H9 (cell line): ENCODE data around the gene MAML3. TPM values are rescaled to one million over a fixed set of nuclear protein-coding genes. Genes with fewer than 3 reads are reported as not detected.

Source experiments
- DNase-seq: peaks from one replicate; pipeline ENCODE4 v3.0.0-alpha.2; 2017
- H2AFZ ChIP-seq: one replicate; pipeline ENCODE4 v1.6.1; 2013; ENCODE audit warnings: mild to moderate bottlenecking, low read length, control low read depth, moderate library complexity
- H2AK5ac ChIP-seq: 2 replicates; pipeline ENCODE4 v1.6.1; 2013; ENCODE audit warnings: low read length, control low read depth, mixed read lengths; ENCODE audit not compliant: insufficient read length
- H2BK120ac ChIP-seq: one replicate; pipeline ENCODE4 v1.6.1; 2013; ENCODE audit warnings: low read depth, mild to moderate bottlenecking, low read length, control low read depth, inconsistent platforms; ENCODE audit not compliant: poor library complexity, severe bottlenecking
- H2BK12ac ChIP-seq: 2 replicates; pipeline ENCODE4 v1.6.1; 2013; ENCODE audit warnings: low read length, control low read depth, mixed read lengths, low read depth; ENCODE audit not compliant: insufficient read length
- H2BK15ac ChIP-seq: 2 replicates; pipeline ENCODE4 v1.6.1; 2013; ENCODE audit warnings: low read depth, low read length, control low read depth
- H2BK20ac ChIP-seq: one replicate; pipeline ENCODE4 v1.6.1; 2013; ENCODE audit warnings: low read depth, mild to moderate bottlenecking, low read length, control low read depth, inconsistent platforms; ENCODE audit not compliant: poor library complexity, severe bottlenecking
- H2BK5ac ChIP-seq: 2 replicates; pipeline ENCODE4 v1.6.1; 2013; ENCODE audit warnings: low read length, control low read depth, mixed read lengths; ENCODE audit not compliant: insufficient read length
- H3K14ac ChIP-seq: 2 replicates; pipeline ENCODE4 v1.6.1; 2013; ENCODE audit warnings: low read length, control low read depth; ENCODE audit not compliant: insufficient read depth
- H3K18ac ChIP-seq: 2 replicates; pipeline ENCODE4 v1.6.1; 2013; ENCODE audit warnings: low read depth, mild to moderate bottlenecking, mixed read lengths, low read length, control low read depth; ENCODE audit not compliant: insufficient read length
- H3K23ac ChIP-seq: 2 replicates; pipeline ENCODE4 v1.6.1; 2013; ENCODE audit warnings: low read length, control low read depth, mixed read lengths, low read depth; ENCODE audit not compliant: insufficient read length
- H3K23me2 ChIP-seq: 2 replicates; pipeline ENCODE4 v1.6.1; 2013; ENCODE audit warnings: low read depth, mild to moderate bottlenecking, mixed read lengths, low read length, control low read depth; ENCODE audit not compliant: insufficient read length, poor library complexity, severe bottlenecking
- H3K27ac ChIP-seq: 2 replicates; pipeline ENCODE4 v1.5.1; 2013; ENCODE audit warnings: low read length, control low read depth, mixed read lengths, low read depth; ENCODE audit not compliant: insufficient read length
- H3K27me3 ChIP-seq: 2 replicates; pipeline ENCODE4 v1.6.1; 2013; ENCODE audit warnings: low read length, control low read depth, inconsistent platforms; ENCODE audit not compliant: insufficient read depth
- H3K4ac ChIP-seq: 2 replicates; pipeline ENCODE4 v1.6.1; 2013; ENCODE audit warnings: low read depth, mild to moderate bottlenecking, control low read depth, inconsistent platforms, low read length, moderate library complexity
- H3K4me1 ChIP-seq: 2 replicates; pipeline ENCODE4 v1.6.1; 2013; ENCODE audit warnings: low read length, control low read depth, inconsistent platforms; ENCODE audit not compliant: insufficient read depth
- H3K4me2 ChIP-seq: 2 replicates; pipeline ENCODE4 v1.6.1; 2013; ENCODE audit warnings: low read length, control low read depth, mixed read lengths; ENCODE audit not compliant: insufficient read length, insufficient read depth
- H3K56ac ChIP-seq: 2 replicates; pipeline ENCODE4 v1.6.1; 2013; ENCODE audit warnings: low read depth, mild to moderate bottlenecking, mixed read lengths, low read length, control low read depth; ENCODE audit not compliant: insufficient read length
- H3K79me1 ChIP-seq: 2 replicates; pipeline ENCODE4 v1.6.1; 2013; ENCODE audit warnings: low read depth, mild to moderate bottlenecking, moderate library complexity, low read length, control low read depth, inconsistent platforms; ENCODE audit not compliant: insufficient read depth, poor library complexity, severe bottlenecking
- H3K79me2 ChIP-seq: 2 replicates; pipeline ENCODE4 v1.6.1; 2013; ENCODE audit warnings: low read length, control low read depth, inconsistent platforms; ENCODE audit not compliant: insufficient read depth
- H3K9ac ChIP-seq: 2 replicates; pipeline ENCODE4 v1.6.1; 2013; ENCODE audit warnings: low read length, control low read depth, mixed read lengths; ENCODE audit not compliant: insufficient read length; ENCODE audit errors: extremely low read depth
- H3K9me3 ChIP-seq: one replicate; pipeline ENCODE4 v1.6.1; 2013; ENCODE audit warnings: low read depth, low read length, inconsistent platforms; ENCODE audit not compliant: control insufficient read depth
- H3T11ph ChIP-seq: one replicate; pipeline ENCODE4 v1.6.1; 2013; ENCODE audit warnings: mild to moderate bottlenecking, low read length, control low read depth, inconsistent platforms
- H4K20me1 ChIP-seq: one replicate; pipeline ENCODE4 v1.6.1; 2013; ENCODE audit not compliant: control insufficient read depth, insufficient read length, insufficient read depth
- H4K5ac ChIP-seq: 2 replicates; pipeline ENCODE4 v1.6.1; 2013; ENCODE audit warnings: low read depth, mild to moderate bottlenecking, mixed read lengths, low read length, control low read depth; ENCODE audit not compliant: insufficient read length
- H4K8ac ChIP-seq: replicated peaks from 2 replicates; pipeline ENCODE4 v1.6.1; 2013; ENCODE audit warnings: low read length, control low read depth, mixed read lengths, low read depth; ENCODE audit not compliant: insufficient read length
- H4K91ac ChIP-seq: 2 replicates; pipeline ENCODE4 v1.6.1; 2013; ENCODE audit warnings: low read depth, mild to moderate bottlenecking, moderate library complexity, mixed read lengths, low read length, control low read depth; ENCODE audit not compliant: insufficient read length
- H3K27ac Mint-ChIP-seq, 3 experiments: 2 replicates in 2 of 3; 3 replicates in 1 of 3; pipeline ENCODE4 v1.8.0; 2020 to 2021; ENCODE audit warnings: mixed read lengths in 3 of 3, mild to moderate bottlenecking in 1 of 3, moderate library complexity in 1 of 3
- H3K27me3 Mint-ChIP-seq: 2 replicates; pipeline ENCODE4 v1.8.0; 2021; ENCODE audit warnings: low read depth, mild to moderate bottlenecking, moderate library complexity, mixed read lengths
- H3K36me3 Mint-ChIP-seq, 3 experiments: 2 replicates in 2 of 3; 3 replicates in 1 of 3; pipeline ENCODE4 v1.8.0; 2020 to 2021; ENCODE audit warnings: low read depth in 3 of 3, mixed read lengths in 3 of 3; ENCODE audit not compliant: insufficient read depth in 1 of 3
- H3K4me1 Mint-ChIP-seq, 2 experiments: 2 replicates each; pipeline ENCODE4 v1.8.0; 2020; ENCODE audit warnings: mixed read lengths in 2 of 2
- H3K4me3 Mint-ChIP-seq, 2 experiments: 2 replicates in 1 of 2; 3 replicates in 1 of 2; pipeline ENCODE4 v1.8.0; 2020 to 2021; ENCODE audit warnings: mild to moderate bottlenecking in 2 of 2, mixed read lengths in 2 of 2, moderate library complexity in 1 of 2
- H3K9me3 Mint-ChIP-seq, 2 experiments: 2 replicates in 1 of 2; 3 replicates in 1 of 2; pipeline ENCODE4 v1.8.0; 2020; ENCODE audit warnings: mild to moderate bottlenecking in 2 of 2, mixed read lengths in 2 of 2, moderate library complexity in 1 of 2
- WGBS: extraction: QIAGEN DNeasy Blood & Tissue Kit; methylation state at CpG from one replicate; pipeline ENCODE4 v1.1.7; 2013; ENCODE audit warnings: missing lambda C conversion rate, low lambda C conversion rate, mixed read lengths; ENCODE audit not compliant: insufficient read length; ENCODE audit errors: extremely low coverage; 5-methylcytosine and 5-hydroxymethylcytosine counted together
- total RNA-seq: library from RNA; stranded (reverse); gene quantifications from 2 replicates; pipeline ENCODE4 v1.2.1, GENCODE V29; 2021
- TF ChIP-seq, protein P1 (sequence below): fragments of 200-600 bp; sonication (generic); conservative IDR thresholded peaks from 3 replicates; pipeline ENCODE4 v1.8.0; 2021; ENCODE audit warnings: antibody characterized with exemption, mild to moderate bottlenecking

Gene MAML3
- total RNA-seq, 1 experiment from 2014 or later = 3.9 TPM

DNA sequence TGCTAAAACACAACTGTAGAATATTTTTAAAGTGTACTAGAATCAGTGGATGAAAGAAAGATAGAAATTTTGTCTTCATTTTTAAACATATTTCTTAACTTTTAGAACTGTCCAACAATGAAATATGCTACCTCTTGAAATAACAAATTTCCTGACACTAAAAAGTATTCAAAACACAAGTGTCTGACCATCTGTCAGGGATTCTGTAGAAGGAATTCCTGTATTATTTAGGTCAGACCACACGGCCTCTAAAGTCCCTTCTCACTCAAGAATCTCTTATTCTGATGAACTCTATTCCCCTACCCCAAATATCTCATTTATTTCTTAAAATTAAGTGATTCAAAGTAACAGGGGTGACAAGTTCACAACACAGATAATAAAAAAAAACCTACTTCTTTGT is 99.1 kb downstream of the MAML3 start:
- H2BK12ac ChIP-seq = no peak overlapping the region
- H3K4me2 ChIP-seq = no peak overlapping the region
- no peak overlapping the region for H4K8ac ChIP-seq
- H3K27me3 ChIP-seq = no peaks in the 10 kb centered on the region
- no peaks in the 10 kb centered on the region for H3K79me1 ChIP-seq
- H3K79me2 ChIP-seq = no peaks in the 10 kb centered on the region
- H4K20me1 ChIP-seq = no peaks in the 10 kb centered on the region
- H3K27ac ChIP-seq = no peak overlapping the region
- H2BK120ac ChIP-seq = no peak overlapping the region
- no peak overlapping the region for H4K91ac ChIP-seq
- no peak overlapping the region for H4K5ac ChIP-seq
- H3K9me3 Mint-ChIP-seq = no peaks in the 10 kb centered on the region
- no peak for DNase-seq
- H3K4me1 ChIP-seq = peaks cover 2% of the 10 kb centered on the region; the same call in 1 of the 2 replicates
- no peak overlapping the region for H2BK15ac ChIP-seq
- TF ChIP-seq, protein P1, sequence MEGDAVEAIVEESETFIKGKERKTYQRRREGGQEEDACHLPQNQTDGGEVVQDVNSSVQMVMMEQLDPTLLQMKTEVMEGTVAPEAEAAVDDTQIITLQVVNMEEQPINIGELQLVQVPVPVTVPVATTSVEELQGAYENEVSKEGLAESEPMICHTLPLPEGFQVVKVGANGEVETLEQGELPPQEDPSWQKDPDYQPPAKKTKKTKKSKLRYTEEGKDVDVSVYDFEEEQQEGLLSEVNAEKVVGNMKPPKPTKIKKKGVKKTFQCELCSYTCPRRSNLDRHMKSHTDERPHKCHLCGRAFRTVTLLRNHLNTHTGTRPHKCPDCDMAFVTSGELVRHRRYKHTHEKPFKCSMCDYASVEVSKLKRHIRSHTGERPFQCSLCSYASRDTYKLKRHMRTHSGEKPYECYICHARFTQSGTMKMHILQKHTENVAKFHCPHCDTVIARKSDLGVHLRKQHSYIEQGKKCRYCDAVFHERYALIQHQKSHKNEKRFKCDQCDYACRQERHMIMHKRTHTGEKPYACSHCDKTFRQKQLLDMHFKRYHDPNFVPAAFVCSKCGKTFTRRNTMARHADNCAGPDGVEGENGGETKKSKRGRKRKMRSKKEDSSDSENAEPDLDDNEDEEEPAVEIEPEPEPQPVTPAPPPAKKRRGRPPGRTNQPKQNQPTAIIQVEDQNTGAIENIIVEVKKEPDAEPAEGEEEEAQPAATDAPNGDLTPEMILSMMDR = no peak
- H3K14ac ChIP-seq = no peak overlapping the region
- no peaks in the 10 kb centered on the region for H3K23me2 ChIP-seq
- no peaks in the 10 kb centered on the region for H3K9me3 ChIP-seq
- H3K56ac ChIP-seq = no peak overlapping the region
- no peaks in the 10 kb centered on the region for H3K36me3 Mint-ChIP-seq
- H2AFZ ChIP-seq = no peak overlapping the region
- no peak overlapping the region for H3K9ac ChIP-seq
- no peak overlapping the region for H3K27ac Mint-ChIP-seq
- no peak overlapping the region for H3K4me3 Mint-ChIP-seq
- no peak overlapping the region for H3K18ac ChIP-seq
- no peak overlapping the region for H2AK5ac ChIP-seq
- no peak overlapping the region for H2BK20ac ChIP-seq
- no peak overlapping the region for H3K4ac ChIP-seq
- H3K27me3 Mint-ChIP-seq = no peaks in the 10 kb centered on the region
- WGBS = no CpG with 5 or more reads among the region's 1 CpG
- H3K23ac ChIP-seq = no peak overlapping the region
- H3K4me1 Mint-ChIP-seq = peaks cover 7 to 10% of the 10 kb centered on the region in 2 experiments; a peak in 3 of 4 replicates
- H3T11ph ChIP-seq = no peak overlapping the region
- no peak overlapping the region for H2BK5ac ChIP-seq
